Fibroblast of lung (primary cell): ENCODE data around the gene BLID.

ENCODE experiments used
- EZH2 ChIP-seq: IDR thresholded peaks from 2 replicates; pipeline ENCODE4 v1.5.1; 2012; ENCODE audit warnings: low read length, control low read depth, mild to moderate bottlenecking; ENCODE audit errors: missing control alignments
- TF ChIP-seq, protein P1 (sequence below), 2 donors: IDR thresholded peaks in 1 of 2; conservative IDR thresholded peaks in 1 of 2; 1 replicate in 1 of 2; 2 replicates in 1 of 2; pipeline ENCODE4 v1.5.1; 2011 to 2012; ENCODE audit warnings: low read length in 2 of 2, control low read depth in 1 of 2, inconsistent platforms in 1 of 2, low read depth in 1 of 2, mild to moderate bottlenecking in 1 of 2

- TF ChIP-seq, protein P1, sequence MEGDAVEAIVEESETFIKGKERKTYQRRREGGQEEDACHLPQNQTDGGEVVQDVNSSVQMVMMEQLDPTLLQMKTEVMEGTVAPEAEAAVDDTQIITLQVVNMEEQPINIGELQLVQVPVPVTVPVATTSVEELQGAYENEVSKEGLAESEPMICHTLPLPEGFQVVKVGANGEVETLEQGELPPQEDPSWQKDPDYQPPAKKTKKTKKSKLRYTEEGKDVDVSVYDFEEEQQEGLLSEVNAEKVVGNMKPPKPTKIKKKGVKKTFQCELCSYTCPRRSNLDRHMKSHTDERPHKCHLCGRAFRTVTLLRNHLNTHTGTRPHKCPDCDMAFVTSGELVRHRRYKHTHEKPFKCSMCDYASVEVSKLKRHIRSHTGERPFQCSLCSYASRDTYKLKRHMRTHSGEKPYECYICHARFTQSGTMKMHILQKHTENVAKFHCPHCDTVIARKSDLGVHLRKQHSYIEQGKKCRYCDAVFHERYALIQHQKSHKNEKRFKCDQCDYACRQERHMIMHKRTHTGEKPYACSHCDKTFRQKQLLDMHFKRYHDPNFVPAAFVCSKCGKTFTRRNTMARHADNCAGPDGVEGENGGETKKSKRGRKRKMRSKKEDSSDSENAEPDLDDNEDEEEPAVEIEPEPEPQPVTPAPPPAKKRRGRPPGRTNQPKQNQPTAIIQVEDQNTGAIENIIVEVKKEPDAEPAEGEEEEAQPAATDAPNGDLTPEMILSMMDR (conservative IDR thresholded peaks at IDR 0.05 in 1 of 2, IDR thresholded peaks at IDR 0.05 in 1 of 2; ENCODE audit: low read depth in 1 of 2, low read length in 2 of 2): no peak
- TF ChIP-seq EZH2: no peak
Measured at GRCh38 chr11:122114976-122115375, 1.0 kb downstream of the BLID start.
